OCI-LY1 (cell line): Measurements from ENCODE around the gene CDK9.

ENCODE experiments used
- H2AFZ ChIP-seq: fragments of 200-600 bp; sonication (generic), shearing (Covaris generic); 2 replicates; pipeline ENCODE4 v1.6.0; 2014; ENCODE audit warnings: antibody characterized with exemption, mild to moderate bottlenecking, low read length
- H3F3A ChIP-seq: fragments of 200-600 bp; sonication (generic), shearing (Covaris generic); 2 replicates; pipeline ENCODE4 v1.6.0; 2014; ENCODE audit warnings: mild to moderate bottlenecking, antibody characterized with exemption, low read length, moderate library complexity; ENCODE audit not compliant: insufficient read depth
- H3K27ac ChIP-seq: fragments of 200-600 bp; sonication (generic); 2 replicates; pipeline ENCODE4 v1.5.1; 2014; ENCODE audit warnings: low read length, mixed run types, mild to moderate bottlenecking, low read depth; ENCODE audit not compliant: poor library complexity, severe bottlenecking
- H3K27me3 ChIP-seq: fragments of 200-600 bp; sonication (generic); 2 replicates; pipeline ENCODE4 v1.6.0; 2014; ENCODE audit warnings: antibody characterized with exemption, mild to moderate bottlenecking, low read length, moderate library complexity; ENCODE audit not compliant: insufficient read depth
- H3K36me3 ChIP-seq: fragments of 200-600 bp; sonication (generic); 2 replicates; pipeline ENCODE4 v1.6.1; 2014; ENCODE audit warnings: mild to moderate bottlenecking, antibody characterized with exemption, low read length, moderate library complexity, mixed read lengths; ENCODE audit not compliant: insufficient read depth
- H3K4me1 ChIP-seq: fragments of 200-600 bp; sonication (generic); 2 replicates; pipeline ENCODE4 v1.5.1; 2014; ENCODE audit warnings: mild to moderate bottlenecking, low read length, moderate library complexity; ENCODE audit not compliant: insufficient read depth, severe bottlenecking
- H3K4me2 ChIP-seq: fragments of 200-600 bp; sonication (generic), shearing (Covaris generic); 2 replicates; pipeline ENCODE4 v1.6.1; 2014; ENCODE audit warnings: low read length
- H3K4me3 ChIP-seq: fragments of 200-600 bp; sonication (generic); 2 replicates; pipeline ENCODE4 v1.5.1; 2014; ENCODE audit warnings: low read length, low read depth, mild to moderate bottlenecking, mixed read lengths; ENCODE audit not compliant: poor library complexity, severe bottlenecking
- H3K79me2 ChIP-seq: fragments of 200-600 bp; shearing (Covaris generic); 2 replicates; pipeline ENCODE4 v1.6.1; 2016; ENCODE audit warnings: mixed run types, low read length, mixed read lengths; ENCODE audit not compliant: insufficient read depth
- H3K9ac ChIP-seq: fragments of 200-600 bp; sonication (generic), shearing (Covaris generic); 2 replicates; pipeline ENCODE4 v1.6.1; 2014; ENCODE audit warnings: mild to moderate bottlenecking, low read length, mixed read lengths
- H3K9me2 ChIP-seq: fragments of 200-600 bp; sonication (generic), shearing (Covaris generic); 2 replicates; pipeline ENCODE4 v1.6.1; 2014; ENCODE audit warnings: low read depth, mild to moderate bottlenecking, low read length, mixed read lengths
- H3K9me3 ChIP-seq: fragments of 200-600 bp; shearing (Covaris generic); 2 replicates; pipeline ENCODE4 v1.6.1; 2014; ENCODE audit warnings: low read length, mixed read lengths
- H4K20me1 ChIP-seq: fragments of 200-600 bp; sonication (generic), shearing (Covaris generic); 2 replicates; pipeline ENCODE4 v1.6.0; 2016; ENCODE audit warnings: mild to moderate bottlenecking, low read length; ENCODE audit not compliant: insufficient read depth
- EZH2 ChIP-seq: fragments of 200-600 bp; sonication (generic), shearing (Covaris generic); IDR thresholded peaks from 2 replicates; pipeline ENCODE4 v1.8.0; 2017; ENCODE audit warnings: borderline replicate concordance, mixed run types, mild to moderate bottlenecking, antibody characterized with exemption, low read length, moderate library complexity, mixed read lengths
- TF ChIP-seq, protein P1 (sequence below): fragments of 200-600 bp; sonication (generic), shearing (Covaris generic); IDR thresholded peaks from 2 replicates; pipeline ENCODE4 v1.5.1; 2017; ENCODE audit warnings: mild to moderate bottlenecking, antibody characterized with exemption, low read length, moderate library complexity, mixed read lengths

CDK9 gene

DNA sequence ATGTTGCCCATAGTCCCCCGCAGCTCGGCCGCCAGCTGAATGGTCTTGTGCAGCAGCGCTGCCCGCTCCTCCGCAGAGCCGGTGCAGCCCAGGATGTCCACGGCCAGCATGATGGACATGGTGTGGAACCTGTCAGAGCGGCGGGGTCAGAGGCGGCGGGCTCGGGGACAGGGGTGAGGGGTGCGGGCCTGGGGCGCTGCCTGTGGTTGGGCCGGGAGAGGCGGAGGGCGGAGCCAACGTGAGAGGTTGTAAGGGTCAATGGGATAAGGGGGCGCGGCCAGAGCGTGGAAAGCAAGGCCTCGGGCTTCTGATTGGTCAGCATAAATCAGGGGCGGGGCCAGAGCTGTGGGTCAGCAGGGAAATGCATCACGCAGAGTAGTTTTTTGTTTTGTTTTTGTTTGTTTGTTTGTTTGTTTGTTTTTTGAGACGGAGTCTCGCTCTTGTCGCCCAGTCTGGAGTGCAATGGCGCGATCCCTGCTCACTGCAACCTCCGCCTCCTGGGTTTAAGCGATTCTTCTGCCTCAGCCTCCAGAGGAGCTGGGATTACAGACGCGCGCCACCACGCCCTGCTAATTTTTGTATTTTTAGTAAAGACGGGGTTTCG is 43.9 kb upstream of the CDK9 start:
- no peak for TF ChIP-seq EZH2
- TF ChIP-seq, protein P1, sequence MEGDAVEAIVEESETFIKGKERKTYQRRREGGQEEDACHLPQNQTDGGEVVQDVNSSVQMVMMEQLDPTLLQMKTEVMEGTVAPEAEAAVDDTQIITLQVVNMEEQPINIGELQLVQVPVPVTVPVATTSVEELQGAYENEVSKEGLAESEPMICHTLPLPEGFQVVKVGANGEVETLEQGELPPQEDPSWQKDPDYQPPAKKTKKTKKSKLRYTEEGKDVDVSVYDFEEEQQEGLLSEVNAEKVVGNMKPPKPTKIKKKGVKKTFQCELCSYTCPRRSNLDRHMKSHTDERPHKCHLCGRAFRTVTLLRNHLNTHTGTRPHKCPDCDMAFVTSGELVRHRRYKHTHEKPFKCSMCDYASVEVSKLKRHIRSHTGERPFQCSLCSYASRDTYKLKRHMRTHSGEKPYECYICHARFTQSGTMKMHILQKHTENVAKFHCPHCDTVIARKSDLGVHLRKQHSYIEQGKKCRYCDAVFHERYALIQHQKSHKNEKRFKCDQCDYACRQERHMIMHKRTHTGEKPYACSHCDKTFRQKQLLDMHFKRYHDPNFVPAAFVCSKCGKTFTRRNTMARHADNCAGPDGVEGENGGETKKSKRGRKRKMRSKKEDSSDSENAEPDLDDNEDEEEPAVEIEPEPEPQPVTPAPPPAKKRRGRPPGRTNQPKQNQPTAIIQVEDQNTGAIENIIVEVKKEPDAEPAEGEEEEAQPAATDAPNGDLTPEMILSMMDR, result no peak
- Histone ChIP-seq H3K9ac (no peak overlapping the region), H4K20me1 (no peaks in the 10 kb centered on the region)

DNA sequence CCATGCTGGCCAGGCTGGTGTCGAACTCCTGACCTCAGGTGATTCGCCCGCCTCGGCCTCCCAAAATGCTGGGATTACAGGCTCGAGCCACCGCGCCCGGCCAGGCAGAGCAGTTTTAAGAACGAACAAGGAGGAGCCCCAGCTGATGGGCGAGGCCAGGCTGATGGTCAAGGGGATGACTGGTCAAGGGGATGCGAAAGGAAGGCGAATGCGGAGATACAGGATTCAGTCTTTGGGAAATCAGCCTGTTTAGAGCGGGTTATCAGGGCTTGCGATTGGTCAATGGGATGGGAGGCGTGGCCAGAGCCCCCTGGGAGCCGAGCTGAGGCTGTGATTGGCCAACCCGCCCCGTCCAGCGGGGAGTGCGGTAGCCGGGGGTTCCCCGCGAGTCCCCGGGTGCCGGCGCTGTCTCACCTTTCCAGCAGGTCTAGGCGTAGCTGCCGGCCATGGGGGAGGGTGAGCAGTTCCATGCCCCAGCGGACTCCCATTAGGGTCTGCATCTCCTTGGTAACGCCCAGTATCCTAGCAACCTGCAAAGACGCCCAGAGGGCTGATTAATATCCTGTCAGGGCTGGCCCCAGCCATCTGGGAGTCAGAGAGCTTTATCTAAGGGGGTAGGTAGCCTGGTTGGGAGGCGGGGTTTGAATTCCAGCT is 43.3 kb upstream of the CDK9 start:
- H3K4me3 ChIP-seq, result no peak overlapping the region
- H3K4me1 ChIP-seq, result peaks cover 6% of the 10 kb centered on the region
- H3K9me3 ChIP-seq, result no peaks in the 10 kb centered on the region
- H3K4me2 ChIP-seq, result no peak overlapping the region
- no peak overlapping the region for H2AFZ ChIP-seq
- H3K36me3 ChIP-seq, result peaks cover 13% of the 10 kb centered on the region; the same call in 1 of the 2 replicates
- no peak overlapping the region for H3K27ac ChIP-seq
- H3F3A ChIP-seq, result no peaks in the 10 kb centered on the region
- no peaks in the 10 kb centered on the region for H3K79me2 ChIP-seq
- H3K27me3 ChIP-seq, result no peaks in the 10 kb centered on the region
- no peak for TF ChIP-seq EZH2
- TF ChIP-seq, protein P1, result no peak
- H3K9me2 ChIP-seq, result no peaks in the 10 kb centered on the region
- no peak overlapping the region for H3K9ac ChIP-seq
- no peaks in the 10 kb centered on the region for H4K20me1 ChIP-seq

More for the DNA sequence above, 43.9 kb upstream of the CDK9 start:
- Histone ChIP-seq H3K9me2 (no peaks in the 10 kb centered on the region), H3K4me3 (no peak overlapping the region), H3K79me2 (no peaks in the 10 kb centered on the region), H3F3A (no peaks in the 10 kb centered on the region), H3K27ac (no peak overlapping the region), H3K27me3 (no peaks in the 10 kb centered on the region), H2AFZ (no peak overlapping the region), H3K9me3 (no peaks in the 10 kb centered on the region), H3K4me2 (no peak overlapping the region), H3K36me3 (peaks cover 13% of the 10 kb centered on the region; the same call in 1 of the 2 replicates), H3K4me1 (peaks cover 6% of the 10 kb centered on the region)

GRCh38 chr9:127744398-127745110 is 41.3 kb upstream of the CDK9 start:
- no peaks in the 10 kb centered on the region for H3F3A ChIP-seq
- H3K9ac ChIP-seq, result no peak overlapping the region
- H3K27me3 ChIP-seq, result no peaks in the 10 kb centered on the region
- no peak overlapping the region for H2AFZ ChIP-seq
- no peaks in the 10 kb centered on the region for H3K9me2 ChIP-seq
- no peak for TF ChIP-seq EZH2
- TF ChIP-seq, protein P1, result no peak
- no peaks in the 10 kb centered on the region for H3K79me2 ChIP-seq
- H4K20me1 ChIP-seq, result no peaks in the 10 kb centered on the region
- no peak overlapping the region for H3K4me2 ChIP-seq
- no peaks in the 10 kb centered on the region for H3K9me3 ChIP-seq
- no peak overlapping the region for H3K4me3 ChIP-seq
- H3K27ac ChIP-seq, result no peak overlapping the region
- peaks cover 13% of the 10 kb centered on the region for H3K36me3 ChIP-seq
- peaks cover 6% of the 10 kb centered on the region for H3K4me1 ChIP-seq
